SU-DHL-6 (cell line): ENCODE measurements around the gene GOLGA6L26.
"Not testable (repeated sequence)": the region's sequence is repeated elsewhere in the genome, so short reads cannot be mapped to it uniquely, and the experiment has no call there.

ENCODE experiments used
- EZH2phosphoT487 ChIP-seq: fragments of 200-600 bp; sonication (generic), shearing (Covaris generic); conservative IDR thresholded peaks from 2 replicates; pipeline ENCODE4 v1.6.1; 2018; ENCODE audit warnings: mild to moderate bottlenecking, antibody characterized with exemption, low read length, moderate library complexity, mixed read lengths
- TF ChIP-seq, protein P1 (sequence below): fragments of 200-600 bp; sonication (generic); IDR thresholded peaks from one replicate; pipeline ENCODE4 v1.5.1; 2017; ENCODE audit warnings: antibody characterized with exemption, mild to moderate bottlenecking, low read length, moderate library complexity; ENCODE audit not compliant: insufficient read depth, poor library complexity, severe bottlenecking

DNA sequence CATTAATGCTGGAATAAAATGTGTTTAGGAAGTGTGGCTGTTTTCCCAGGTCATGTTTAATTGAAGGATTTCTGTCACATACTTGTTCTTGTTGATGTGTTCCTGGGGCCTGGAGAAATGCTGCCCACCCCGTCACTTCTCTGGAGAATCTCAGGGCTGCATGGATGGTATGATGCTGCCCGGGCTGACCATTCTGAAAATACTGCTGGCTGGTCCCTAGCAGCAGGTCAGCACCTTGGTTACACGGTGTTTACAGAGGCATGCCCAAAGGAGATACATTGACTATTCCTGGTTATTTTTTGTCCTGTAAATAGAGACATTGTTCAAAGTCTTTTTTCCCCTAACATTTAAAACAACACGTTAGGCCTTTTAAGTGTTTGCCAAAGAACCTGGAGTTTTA, 46.7 kb upstream of the GOLGA6L26 start:
- TF ChIP-seq, protein P1, sequence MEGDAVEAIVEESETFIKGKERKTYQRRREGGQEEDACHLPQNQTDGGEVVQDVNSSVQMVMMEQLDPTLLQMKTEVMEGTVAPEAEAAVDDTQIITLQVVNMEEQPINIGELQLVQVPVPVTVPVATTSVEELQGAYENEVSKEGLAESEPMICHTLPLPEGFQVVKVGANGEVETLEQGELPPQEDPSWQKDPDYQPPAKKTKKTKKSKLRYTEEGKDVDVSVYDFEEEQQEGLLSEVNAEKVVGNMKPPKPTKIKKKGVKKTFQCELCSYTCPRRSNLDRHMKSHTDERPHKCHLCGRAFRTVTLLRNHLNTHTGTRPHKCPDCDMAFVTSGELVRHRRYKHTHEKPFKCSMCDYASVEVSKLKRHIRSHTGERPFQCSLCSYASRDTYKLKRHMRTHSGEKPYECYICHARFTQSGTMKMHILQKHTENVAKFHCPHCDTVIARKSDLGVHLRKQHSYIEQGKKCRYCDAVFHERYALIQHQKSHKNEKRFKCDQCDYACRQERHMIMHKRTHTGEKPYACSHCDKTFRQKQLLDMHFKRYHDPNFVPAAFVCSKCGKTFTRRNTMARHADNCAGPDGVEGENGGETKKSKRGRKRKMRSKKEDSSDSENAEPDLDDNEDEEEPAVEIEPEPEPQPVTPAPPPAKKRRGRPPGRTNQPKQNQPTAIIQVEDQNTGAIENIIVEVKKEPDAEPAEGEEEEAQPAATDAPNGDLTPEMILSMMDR: not testable (repeated sequence)
- not testable (repeated sequence) for TF ChIP-seq EZH2phosphoT487
